HepG2 (cell line): ENCODE results near the gene TOM1L2. TPM values are rescaled to one million over a fixed set of nuclear protein-coding genes. Genes with fewer than 3 reads are reported as not detected.

Source experiments
- ATAC-seq: fragments of 200-7000 bp; cut with Tn5 transposase; 3 replicates; pipeline ENCODE4 v1.9.1; 2020; ENCODE audit warnings: mild to moderate bottlenecking, moderate library complexity
- BruUV-seq: library from RNA; stranded (reverse); fragments of 400-500 nt; replicated peaks from 2 replicates; lab custom pipeline; 2021; lab: Mats Ljungman, UMichigan
- CTCF ChIA-PET: fragments of 300-600 bp; formaldehyde crosslinking; extraction: SDS; loops from one replicate; lab custom pipeline; 2021; ENCODE audit warnings: low total read pairs, inconsistent platforms, low intra/inter-chr PET ratio; lab: Yijun Ruan, JAX
- POLR2A ChIA-PET: fragments of 350-600 bp; sonication (Branson Sonifier 250); formaldehyde crosslinking; loops from one replicate; lab custom pipeline; 2020; ENCODE audit warnings: antibody characterized with exemption, inconsistent platforms; lab: Yijun Ruan, JAX
- DNase-seq: peaks from one replicate; pipeline ENCODE4 v3.0.0-alpha.2; 2015; ENCODE audit warnings: low spot score
- FAIRE-seq: peaks from 3 replicates; lab custom pipeline; 2011; peaks lifted over from hg19 to GRCh38; lab: Jason Lieb, UNC
- H2AFZ ChIP-seq: one replicate; pipeline ENCODE4 v1.6.1; 2011; ENCODE audit warnings: low read length, inconsistent platforms
- H3K27ac ChIP-seq: fragments of 300-600 bp; 3 replicates; pipeline ENCODE4 v1.8.0; 2011; ENCODE audit warnings: mixed run types, mild to moderate bottlenecking, mixed read lengths, low read length, inconsistent platforms; ENCODE audit not compliant: insufficient read depth; ENCODE audit errors: extremely low read length
- H3K27me3 ChIP-seq, 2 experiments: fragments of 200-600 bp in 1 of 2; 2 replicates in 1 of 2; 3 replicates in 1 of 2; pipeline versions ENCODE4 v1.6.0 to v1.8.0; 2011; ENCODE audit warnings: low read length in 2 of 2, mild to moderate bottlenecking in 2 of 2, moderate library complexity in 2 of 2, inconsistent platforms in 1 of 2; ENCODE audit not compliant: insufficient read depth in 2 of 2, control insufficient read depth in 1 of 2
- H3K36me3 ChIP-seq, 2 experiments: fragments of 200-600 bp in 1 of 2; replicated peaks in 1 of 2; 2 replicates in 1 of 2; 3 replicates in 1 of 2; pipeline versions ENCODE4 v1.5.1 to v1.8.0; 2011; ENCODE audit warnings: low read length in 2 of 2, inconsistent platforms in 1 of 2; ENCODE audit not compliant: insufficient read depth in 2 of 2, control insufficient read depth in 1 of 2
- H3K4me1 ChIP-seq: 2 replicates; pipeline ENCODE4 v1.5.1; 2012; ENCODE audit warnings: low read length, inconsistent platforms; ENCODE audit not compliant: insufficient read depth
- H3K4me2 ChIP-seq: 2 replicates; pipeline ENCODE4 v1.6.0; 2011; ENCODE audit warnings: low read depth, low read length, inconsistent platforms
- H3K4me3 ChIP-seq, 3 experiments: fragments of 200-600 bp in 1 of 3; sonication (generic), shearing (Covaris generic) in 1 of 3; replicated peaks in 1 of 3; 2 replicates each; pipeline ENCODE4 v1.5.1; 2011 to 2016; ENCODE audit warnings: low read length in 3 of 3, inconsistent platforms in 2 of 3, low read depth in 2 of 3, mild to moderate bottlenecking in 2 of 3, control low read depth in 1 of 3, mixed read lengths in 1 of 3; ENCODE audit not compliant: insufficient read depth in 1 of 3
- H3K79me2 ChIP-seq: one replicate; pipeline ENCODE4 v1.6.1; 2011; ENCODE audit warnings: low read length, inconsistent platforms; ENCODE audit not compliant: insufficient read depth
- H3K9ac ChIP-seq: 2 replicates; pipeline ENCODE4 v1.6.0; 2011; ENCODE audit warnings: mild to moderate bottlenecking, low read depth, low read length, inconsistent platforms; ENCODE audit not compliant: insufficient read depth
- H3K9me3 ChIP-seq: 2 replicates; pipeline ENCODE4 v1.5.1; 2012; ENCODE audit warnings: mild to moderate bottlenecking, low read length
- H4K20me1 ChIP-seq: 2 replicates; pipeline ENCODE4 v1.6.0; 2011; ENCODE audit warnings: inconsistent platforms, mild to moderate bottlenecking, low read length, moderate library complexity; ENCODE audit not compliant: insufficient read depth
- CENPX ChIP-seq: sonication (generic); formaldehyde crosslinking; IDR thresholded peaks from 2 replicates; pipeline ENCODE4 v1.9.0; 2021; ENCODE audit warnings: mild to moderate bottlenecking, missing genetic modification reagents, moderate library complexity
- DMAP1 ChIP-seq: IDR thresholded peaks from 2 replicates; pipeline ENCODE4 v1.6.1; 2016
- HES4 ChIP-seq: sonication (generic); formaldehyde crosslinking; IDR thresholded peaks from 2 replicates; pipeline ENCODE4 v1.9.0; 2021; ENCODE audit warnings: mild to moderate bottlenecking, missing genetic modification reagents, borderline replicate concordance
- KMT2A ChIP-seq: sonication (generic); formaldehyde crosslinking; IDR thresholded peaks from 2 replicates; pipeline ENCODE4 v1.4.0; 2020; ENCODE audit warnings: missing genetic modification reagents
- NCOA5 ChIP-seq: sonication (generic); formaldehyde crosslinking; IDR thresholded peaks from 2 replicates; pipeline ENCODE4 v1.4.0; 2020; ENCODE audit warnings: missing genetic modification reagents
- NFE2L2 ChIP-seq: fragments of 150-350 bp; IDR thresholded peaks from 2 replicates; pipeline ENCODE4 v1.6.1; 2014; ENCODE audit warnings: low read length
- NFIB ChIP-seq: sonication (generic); formaldehyde crosslinking; IDR thresholded peaks from 2 replicates; pipeline ENCODE4 v1.9.0; 2021; ENCODE audit warnings: missing genetic modification reagents, mild to moderate bottlenecking, borderline replicate concordance
- NFKBIZ ChIP-seq: IDR thresholded peaks from 2 replicates; pipeline ENCODE4 v1.6.1; 2018; ENCODE audit warnings: missing genetic modification reagents, missing compliant biosample characterization
- SRSF1 ChIP-seq: fragments of 200-400 bp; formaldehyde crosslinking; optimal IDR thresholded peaks from 2 replicates; pipeline ENCODE3; 2017; ENCODE audit warnings: mild to moderate bottlenecking, low read depth, low read length, moderate library complexity
- TCF7 ChIP-seq: sonication (generic); IDR thresholded peaks from 2 replicates; pipeline ENCODE4 v1.6.1; 2016; ENCODE audit warnings: antibody characterized with exemption, low read depth
- ZFP36 ChIP-seq: fragments of 150-350 bp; IDR thresholded peaks from 2 replicates; pipeline ENCODE4 v1.6.1; 2018; ENCODE audit warnings: borderline replicate concordance, low read length, low read depth; ENCODE audit not compliant: partially characterized antibody
- ZNF136 ChIP-seq: sonication (generic); formaldehyde crosslinking; IDR thresholded peaks from 2 replicates; pipeline ENCODE4 v1.8.1; 2022; ENCODE audit warnings: low read depth, mild to moderate bottlenecking, moderate library complexity, missing genetic modification reagents
- ZNF17 ChIP-seq: sonication (generic); formaldehyde crosslinking; IDR thresholded peaks from 2 replicates; pipeline ENCODE4 v1.5.0; 2020; ENCODE audit warnings: mild to moderate bottlenecking, missing genetic modification reagents
- ZNF282 ChIP-seq: fragments of 450-650 bp; IDR thresholded peaks from 2 replicates; pipeline ENCODE4 v1.6.1; 2018; ENCODE audit not compliant: partially characterized antibody
- ZNF296 ChIP-seq: sonication (generic); formaldehyde crosslinking; conservative IDR thresholded peaks from 2 replicates; pipeline ENCODE4 v1.5.0; 2020; ENCODE audit warnings: mild to moderate bottlenecking, missing genetic modification reagents
- ZNF552 ChIP-seq: sonication (generic); formaldehyde crosslinking; IDR thresholded peaks from 2 replicates; pipeline ENCODE4 v1.9.0; 2022; ENCODE audit warnings: missing genetic modification reagents, mild to moderate bottlenecking, borderline replicate concordance
- ZSCAN21 ChIP-seq: sonication (generic); formaldehyde crosslinking; IDR thresholded peaks from 2 replicates; pipeline ENCODE4 v1.8.0; 2022; ENCODE audit warnings: mild to moderate bottlenecking, missing genetic modification reagents, moderate library complexity, borderline replicate concordance
- ZSCAN9 ChIP-seq: IDR thresholded peaks from 2 replicates; pipeline ENCODE4 v1.6.1; 2016; ENCODE audit warnings: borderline replicate concordance
- WGBS: methylation state at CpG from one replicate; pipeline ENCODE4 v1.1.6; 2017; ENCODE audit warnings: low lambda C conversion rate; 5-methylcytosine and 5-hydroxymethylcytosine counted together
- in situ Hi-C: cut with HindIII; loops from 2 replicates; pipeline ENCODE4 v1.10.0; 2017; ENCODE audit warnings: low pct_unique_long_range_greater_than_20kb; ENCODE audit not compliant: extremely low pct_ligation_motif_present
- intact Hi-C: fragments of 100-400 bp; cut with micrococcal nuclease; formaldehyde crosslinking; loops from one replicate; pipeline ENCODE4 v1.10.0; 2022; ENCODE audit not compliant: unreplicated experiment
- polyA plus RNA-seq, 8 experiments: library from polyadenylated mRNA; depleted of rRNA in 3 of 8; stranded (reverse) in 7 of 8; unstranded in 1 of 8; fragments of >200 nt; fragmentation: Illumina TruSeq in 4 of 8; extraction: Trizol in 4 of 8; gene quantifications; 2 replicates each; pipeline versions ENCODE4 v1.2.1 to v1.2.3, GENCODE V29; 2011 to 2016; ENCODE audit warnings: low read depth in 4 of 8, missing spikeins in 1 of 8, mixed read lengths in 1 of 8; ENCODE audit not compliant: insufficient read depth in 1 of 8
- total RNA-seq, 5 experiments: library from RNA; depleted of rRNA; stranded (reverse); fragments of >200 nt; fragmentation: Illumina TruSeq; extraction: Trizol; gene quantifications; 2 replicates each; pipeline ENCODE4 v1.2.3, GENCODE V29; 2016; ENCODE audit warnings: low read depth in 1 of 5
- TF ChIP-seq, protein P1 (sequence below): sonication (generic); formaldehyde crosslinking; conservative IDR thresholded peaks from 2 replicates; pipeline ENCODE4 v1.8.1; 2023; ENCODE audit warnings: missing genetic modification reagents

TOM1L2 gene
- total and polyA plus RNA-seq, 2 of the 13 experiments (the other 11 are each of a cell fraction or from before 2014, with no cell fraction given) = 4.7 to 7.4 TPM

DNA sequence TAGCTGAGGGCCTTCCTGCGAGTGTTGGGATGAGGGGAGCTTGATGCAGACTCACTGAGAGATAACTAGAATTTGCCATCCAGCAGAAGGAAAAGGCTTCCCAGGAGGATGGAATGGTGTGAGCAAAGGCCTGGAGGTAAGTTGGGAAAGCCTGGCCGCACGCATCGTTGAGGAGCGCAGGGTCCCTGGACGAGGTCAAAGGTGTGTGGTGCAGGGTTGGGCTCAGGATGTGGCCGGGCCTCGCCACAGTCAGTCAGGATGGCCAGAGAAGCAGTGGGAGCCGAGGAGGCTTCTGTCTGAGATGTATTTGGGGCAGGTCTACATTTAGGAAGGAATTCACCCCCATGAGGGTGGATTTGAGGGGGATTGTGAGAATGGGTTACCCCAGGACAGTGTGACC lies 16.9 kb upstream of the TOM1L2 start:
- H3K4me1 ChIP-seq = peaks cover 2% of the 10 kb centered on the region; the same call in 1 of the 2 replicates
- in situ Hi-C loops = no loop called here
- H3K36me3 ChIP-seq = no peaks in the 10 kb centered on the region
- no peak for DNase-seq
- peaks cover 0 to 22% of the 10 kb centered on the region in 2 experiments; a peak in 3 of 5 replicates for H3K27me3 ChIP-seq
- no peak for FAIRE-seq
- H3K79me2 ChIP-seq = no peaks in the 10 kb centered on the region
- H3K27ac ChIP-seq = no peak overlapping the region
- no peak overlapping the region for H2AFZ ChIP-seq
- ChIA-PET POLR2A (no interaction called here), CTCF (no interaction called here)
- no peaks in the 10 kb centered on the region for H4K20me1 ChIP-seq
- H3K4me2 ChIP-seq = no peak overlapping the region
- no peak for ATAC-seq
- H3K9me3 ChIP-seq = no peaks in the 10 kb centered on the region
- H3K4me3 ChIP-seq = no peak overlapping the region
- BruUV-seq = no TSS peak
- TF ChIP-seq KMT2A (CRISPR knock-in tag) (no peak), NFIB (CRISPR knock-in tag) (no peak), NFE2L2 (no peak), SRSF1 (no peak), ZNF136 (no peak), NFKBIZ (CRISPR knock-in tag) (no peak), ZNF552 (no peak), TCF7 (no peak), HES4 (no peak), DMAP1 (CRISPR knock-in tag) (no peak), ZNF282 (no peak), ZNF296 (CRISPR knock-in tag) (no peak), ZSCAN21 (CRISPR knock-in tag) (no peak), ZFP36 (no peak), ZSCAN9 (CRISPR knock-in tag) (no peak), ZNF17 (CRISPR knock-in tag) (no peak), NCOA5 (CRISPR knock-in tag) (no peak), CENPX (CRISPR knock-in tag) (no peak)
- TF ChIP-seq, protein P1, sequence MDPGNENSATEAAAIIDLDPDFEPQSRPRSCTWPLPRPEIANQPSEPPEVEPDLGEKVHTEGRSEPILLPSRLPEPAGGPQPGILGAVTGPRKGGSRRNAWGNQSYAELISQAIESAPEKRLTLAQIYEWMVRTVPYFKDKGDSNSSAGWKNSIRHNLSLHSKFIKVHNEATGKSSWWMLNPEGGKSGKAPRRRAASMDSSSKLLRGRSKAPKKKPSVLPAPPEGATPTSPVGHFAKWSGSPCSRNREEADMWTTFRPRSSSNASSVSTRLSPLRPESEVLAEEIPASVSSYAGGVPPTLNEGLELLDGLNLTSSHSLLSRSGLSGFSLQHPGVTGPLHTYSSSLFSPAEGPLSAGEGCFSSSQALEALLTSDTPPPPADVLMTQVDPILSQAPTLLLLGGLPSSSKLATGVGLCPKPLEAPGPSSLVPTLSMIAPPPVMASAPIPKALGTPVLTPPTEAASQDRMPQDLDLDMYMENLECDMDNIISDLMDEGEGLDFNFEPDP (CRISPR knock-in tag) = no peak
- intact Hi-C loops = no loop called here
- no peak overlapping the region for H3K9ac ChIP-seq
- WGBS = 56% methylated on average over 9 of the region's 9 CpGs
